Measurements from ENCODE around the gene PPT2. TPM values are rescaled to one million over a fixed set of nuclear protein-coding genes. Genes with fewer than 3 reads are reported as not detected.

PPT2 gene
- total RNA-seq, 1 experiment from 2014 or later, result 70.9 TPM

- Histone ChIP-seq H3K9me3 (ENCODE audit: low read depth, low read length, poor library complexity, severe bottlenecking) (no peaks in the 10 kb centered on the region), H3K27ac (ENCODE audit: low read depth, low read length, poor library complexity, severe bottlenecking) (peak overlapping the region; percentile 99), H3K27me3 (replicated peaks; ENCODE audit: insufficient read depth, low read depth, low read length, poor library complexity) (no peaks in the 10 kb centered on the region), H3K4me1 (ENCODE audit: insufficient read depth, low read length, poor library complexity, severe bottlenecking) (peaks cover 35% of the 10 kb centered on the region), H3K36me3 (ENCODE audit: insufficient read depth, low read length, poor library complexity, severe bottlenecking) (no peaks in the 10 kb centered on the region), H3K4me3 (ENCODE audit: low read depth, low read length, poor library complexity, severe bottlenecking) (peak overlapping the region; percentile 64)
- intact Hi-C loops (cut with micrococcal nuclease; ENCODE audit: unreplicated experiment), result loop anchor here (1.0 to 2.0 kb wide), 2 partner anchors 67 to 77 kb away; partner anchors contain the start of gene ATF6B
- BruUV-seq (replicated peaks), result no TSS peak
- ChIA-PET POLR2A (ENCODE audit: low non-redundant PET) (interaction anchor here (0.5 to 1.0 kb wide), 5 partner anchors 59 to 776 kb away, joined by 3 to 8 read pairs (median 4); no protein-coding TSS in a partner anchor), CTCF (interaction anchor here (0.6 to 1.0 kb wide), 4 partner anchors 19 to 174 kb away, joined by 3 to 4 read pairs (median 4); partner anchors contain the start of gene EGFL8)
- DNase-seq (ENCODE audit: low spot score), result peak; percentile 92
- TF ChIP-seq EZH2 (IDR thresholded peaks at IDR 0.05; ENCODE audit: borderline replicate concordance, low read depth, low read length, poor library complexity, severe bottlenecking), result no peak
- no peak for TF ChIP-seq CTCF (conservative IDR thresholded peaks at IDR 0.05; ENCODE audit: low read depth, low read length)
Observed at GRCh38 chr6:32195902-32196681, 42.2 kb downstream of the PPT2 start.

GRCh38 chr6:32196682-32197616 lies 43.0 kb downstream of the PPT2 start:
- POLR2A ChIA-PET (ENCODE audit: low non-redundant PET), result no interaction called here
- Histone ChIP-seq H3K27me3 (replicated peaks; ENCODE audit: insufficient read depth, low read depth, low read length, poor library complexity) (no peaks in the 10 kb centered on the region), H3K4me1 (ENCODE audit: insufficient read depth, low read length, poor library complexity, severe bottlenecking) (peaks cover 34% of the 10 kb centered on the region), H3K36me3 (ENCODE audit: insufficient read depth, low read length, poor library complexity, severe bottlenecking) (no peaks in the 10 kb centered on the region), H3K9me3 (ENCODE audit: low read depth, low read length, poor library complexity, severe bottlenecking) (no peaks in the 10 kb centered on the region), H3K27ac (ENCODE audit: low read depth, low read length, poor library complexity, severe bottlenecking) (peak overlapping the region; percentile 99), H3K4me3 (ENCODE audit: low read depth, low read length, poor library complexity, severe bottlenecking) (peak overlapping the region; percentile 64)
- CTCF ChIA-PET, result no interaction called here
- no peak for DNase-seq (ENCODE audit: low spot score)
- intact Hi-C loops (cut with micrococcal nuclease; ENCODE audit: unreplicated experiment), result no loop called here
- TF ChIP-seq EZH2 (IDR thresholded peaks at IDR 0.05; ENCODE audit: borderline replicate concordance, low read depth, low read length, poor library complexity, severe bottlenecking) (no peak), CTCF (conservative IDR thresholded peaks at IDR 0.05; ENCODE audit: low read depth, low read length) (no peak)
- BruUV-seq (replicated peaks), result TSS peak; percentile 75

GRCh38 chr6:32198345-32198696 lies 44.4 kb downstream of the PPT2 start:
- no peak overlapping the region for H3K4me3 ChIP-seq (ENCODE audit: low read depth, low read length, poor library complexity, severe bottlenecking)
- no peaks in the 10 kb centered on the region for H3K36me3 ChIP-seq (ENCODE audit: insufficient read depth, low read length, poor library complexity, severe bottlenecking)
- TF ChIP-seq EZH2 (IDR thresholded peaks at IDR 0.05; ENCODE audit: borderline replicate concordance, low read depth, low read length, poor library complexity, severe bottlenecking) (no peak), CTCF (conservative IDR thresholded peaks at IDR 0.05; ENCODE audit: low read depth, low read length) (no peak)
- no peak overlapping the region for H3K27ac ChIP-seq (ENCODE audit: low read depth, low read length, poor library complexity, severe bottlenecking)
- no peaks in the 10 kb centered on the region for H3K27me3 ChIP-seq (replicated peaks; ENCODE audit: insufficient read depth, low read depth, low read length, poor library complexity)
- no TSS peak for BruUV-seq (replicated peaks)
- peaks cover 32% of the 10 kb centered on the region for H3K4me1 ChIP-seq (ENCODE audit: insufficient read depth, low read length, poor library complexity, severe bottlenecking)
- intact Hi-C loops (cut with micrococcal nuclease; ENCODE audit: unreplicated experiment), result no loop called here
- CTCF ChIA-PET, result no interaction called here
- no peak for DNase-seq (ENCODE audit: low spot score)
- H3K9me3 ChIP-seq (ENCODE audit: low read depth, low read length, poor library complexity, severe bottlenecking), result no peaks in the 10 kb centered on the region
- POLR2A ChIA-PET (ENCODE audit: low non-redundant PET), result no interaction called here
